Gastroesophageal sphincter (tissue), 3 donors: Measurements from ENCODE around the gene POTEM.
"Not testable (repeated sequence)": the region's sequence is repeated elsewhere in the genome, so short reads cannot be mapped to it uniquely, and the experiment has no call there.

Experiments
- CTCF ChIP-seq, 4 experiments: fragments of 200-600 bp in 2 of 4; fragments of 450-650 bp in 2 of 4; sonication (generic) in 1 of 4; IDR thresholded peaks; one replicate each; pipeline ENCODE4 v1.5.1; 2017 to 2019; ENCODE audit warnings: antibody characterized with exemption in 4 of 4, mild to moderate bottlenecking in 2 of 4, moderate library complexity in 2 of 4
- POLR2AphosphoS5 ChIP-seq: sonication (generic); formaldehyde crosslinking; IDR thresholded peaks from one replicate; pipeline ENCODE4 v1.6.1; 2017; ENCODE audit warnings: antibody characterized with exemption

GRCh38 chr14:19011703-19012102, 44.5 kb downstream of the POTEM start:
- not testable (repeated sequence) for TF ChIP-seq POLR2AphosphoS5; CTCF (IDR thresholded peaks at IDR 0.05)
